Activated naive CD8-positive, alpha-beta T cell treated with anti-CD3 and anti-CD28 coated beads, Interleukin-2, amount 50 U/mL, for 24 hours (primary cell): ENCODE data around the gene VN1R2.
"Not testable (repeated sequence)": the region's sequence is repeated elsewhere in the genome, so short reads cannot be mapped to it uniquely, and the experiment has no call there.

Experiments used
- ATAC-seq: fragments of 150-1000 bp; cut with Tn5 transposase; one replicate; pipeline ENCODE4 v1.10.0; 2021
- DNase-seq: peaks from one replicate; pipeline ENCODE4 v3.0.0; 2021
- H3K27ac Mint-ChIP-seq: one replicate; pipeline ENCODE4 v1.8.0; 2021; ENCODE audit warnings: mild to moderate bottlenecking, mixed read lengths
- H3K27me3 Mint-ChIP-seq: one replicate; pipeline ENCODE4 v1.8.0; 2021; ENCODE audit warnings: mixed read lengths
- H3K36me3 Mint-ChIP-seq: one replicate; pipeline ENCODE4 v1.8.0; 2021; ENCODE audit warnings: low read depth, mixed read lengths
- H3K4me1 Mint-ChIP-seq: one replicate; pipeline ENCODE4 v1.8.0; 2021; ENCODE audit warnings: mixed read lengths
- H3K4me3 Mint-ChIP-seq: one replicate; pipeline ENCODE4 v1.8.0; 2021; ENCODE audit warnings: mild to moderate bottlenecking, moderate library complexity, mixed read lengths
- H3K9me3 Mint-ChIP-seq: one replicate; pipeline ENCODE4 v1.8.0; 2021; ENCODE audit warnings: mixed read lengths

Gene VN1R2, protein sequence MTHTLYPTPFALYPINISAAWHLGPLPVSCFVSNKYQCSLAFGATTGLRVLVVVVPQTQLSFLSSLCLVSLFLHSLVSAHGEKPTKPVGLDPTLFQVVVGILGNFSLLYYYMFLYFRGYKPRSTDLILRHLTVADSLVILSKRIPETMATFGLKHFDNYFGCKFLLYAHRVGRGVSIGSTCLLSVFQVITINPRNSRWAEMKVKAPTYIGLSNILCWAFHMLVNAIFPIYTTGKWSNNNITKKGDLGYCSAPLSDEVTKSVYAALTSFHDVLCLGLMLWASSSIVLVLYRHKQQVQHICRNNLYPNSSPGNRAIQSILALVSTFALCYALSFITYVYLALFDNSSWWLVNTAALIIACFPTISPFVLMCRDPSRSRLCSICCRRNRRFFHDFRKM

DNA sequence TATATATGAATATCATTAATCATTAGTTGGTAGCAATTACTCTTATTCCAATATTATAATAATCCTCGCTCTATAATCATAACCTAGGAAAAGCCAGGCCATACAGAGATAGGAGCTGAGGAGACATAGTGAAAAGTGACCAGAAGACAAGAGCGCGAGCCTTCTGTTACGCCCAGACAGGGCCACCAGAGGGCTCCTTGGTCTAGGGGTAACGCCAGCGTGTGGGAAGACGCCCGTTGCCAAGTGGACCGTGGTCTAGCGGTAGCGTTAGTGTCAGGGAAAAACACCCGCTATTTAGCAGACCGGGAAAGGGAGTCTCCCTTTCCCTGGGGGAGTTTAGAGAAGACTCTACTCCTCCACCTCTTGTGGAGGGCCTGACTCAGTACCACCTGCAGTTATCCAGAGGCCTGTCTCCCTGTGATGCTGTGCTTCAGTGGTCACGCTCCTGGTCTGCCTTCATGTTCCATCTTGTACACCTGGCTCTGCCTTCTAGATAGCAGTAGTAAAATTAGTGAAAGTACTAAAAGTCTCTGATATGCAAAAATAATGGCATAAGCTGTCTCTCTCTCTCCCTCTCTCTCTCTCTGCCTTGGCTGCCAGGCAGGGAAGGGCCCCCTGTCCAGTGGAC is at the start of gene VN1R2:
Gene VN1R2, plus strand, starts transcription at position 578 of the 628 bp plus-strand sequence. CDS start 84 bp downstream, outside the sequence.
- H3K27ac Mint-ChIP-seq, ATAC-seq, DNase-seq, H3K4me3 Mint-ChIP-seq, H3K27me3 Mint-ChIP-seq: not testable (repeated sequence)
- Mint-ChIP-seq H3K9me3 (peaks cover 54% of the 10 kb centered on the region), H3K36me3 (peaks cover 26% of the 10 kb centered on the region), H3K4me1 (peaks cover 14% of the 10 kb centered on the region)

GRCh38 chr19:53211554-53211953 is 46.5 kb upstream of the VN1R2 start:
- not testable (repeated sequence) for H3K27ac Mint-ChIP-seq, ATAC-seq, DNase-seq, H3K4me3 Mint-ChIP-seq, H3K27me3 Mint-ChIP-seq, H3K4me1 Mint-ChIP-seq
- peaks cover 73% of the 10 kb centered on the region for H3K9me3 Mint-ChIP-seq
- H3K36me3 Mint-ChIP-seq: peaks cover 84% of the 10 kb centered on the region

DNA sequence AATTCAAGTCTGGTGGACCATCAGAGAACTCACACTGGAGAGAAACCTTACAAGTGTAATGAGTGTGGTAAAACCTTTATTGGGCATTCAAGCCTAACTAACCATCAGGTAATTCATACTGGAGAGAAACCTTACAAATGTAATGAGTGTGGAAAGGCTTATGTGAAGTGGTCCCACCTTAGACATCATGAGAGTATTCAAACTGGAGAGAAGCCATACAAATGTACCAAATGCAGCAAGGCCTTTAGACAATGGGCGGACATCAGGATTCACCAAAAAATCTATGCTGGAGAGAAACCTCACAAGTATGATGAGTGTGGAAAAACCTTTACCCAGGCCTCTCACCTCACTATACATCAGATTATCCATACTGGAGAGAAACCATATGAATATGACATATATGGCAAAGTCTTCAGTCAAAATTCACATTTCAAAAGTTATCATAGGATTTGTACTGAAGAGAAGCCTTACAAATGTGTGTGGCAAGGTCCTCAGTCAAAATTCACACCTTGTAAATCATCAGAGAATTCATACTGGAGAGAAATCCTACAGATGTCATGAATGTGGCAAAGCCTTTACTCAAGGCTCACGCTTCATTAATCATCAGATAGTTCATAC is 45.3 kb upstream of the VN1R2 start:
- peaks cover 75% of the 10 kb centered on the region for H3K36me3 Mint-ChIP-seq
- no peak overlapping the region for H3K27ac Mint-ChIP-seq
- peaks cover 66% of the 10 kb centered on the region for H3K9me3 Mint-ChIP-seq
- H3K4me3 Mint-ChIP-seq: no peak overlapping the region
- H3K27me3 Mint-ChIP-seq: no peaks in the 10 kb centered on the region
- DNase-seq: no peak
- ATAC-seq: no peak
- H3K4me1 Mint-ChIP-seq: no peaks in the 10 kb centered on the region

DNA sequence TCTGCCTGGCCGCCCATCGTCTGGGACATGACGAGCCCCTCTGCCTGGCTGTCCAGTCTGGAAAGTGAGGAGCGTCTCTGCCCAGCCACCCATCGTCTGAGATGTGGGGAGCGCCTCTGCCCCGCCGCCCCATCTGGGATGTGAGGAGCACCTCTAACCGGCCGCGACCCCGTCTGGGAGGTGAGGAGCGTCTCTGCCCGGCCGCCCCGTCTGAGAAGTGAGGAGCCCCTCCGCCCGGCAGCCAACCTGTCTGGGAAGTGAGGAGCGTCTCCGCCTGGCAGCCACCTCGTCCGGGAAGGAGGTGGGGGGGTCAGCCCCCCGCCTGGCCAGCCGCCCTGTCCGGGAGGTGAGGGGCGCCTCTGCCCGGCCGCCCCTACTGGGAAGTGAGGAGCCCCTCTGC is 35.4 kb upstream of the VN1R2 start:
- not testable (repeated sequence) for H3K27me3 Mint-ChIP-seq, DNase-seq, H3K4me3 Mint-ChIP-seq, H3K4me1 Mint-ChIP-seq, H3K27ac Mint-ChIP-seq, ATAC-seq
- H3K9me3 Mint-ChIP-seq: peaks cover 57% of the 10 kb centered on the region
- peaks cover 25% of the 10 kb centered on the region for H3K36me3 Mint-ChIP-seq

DNA sequence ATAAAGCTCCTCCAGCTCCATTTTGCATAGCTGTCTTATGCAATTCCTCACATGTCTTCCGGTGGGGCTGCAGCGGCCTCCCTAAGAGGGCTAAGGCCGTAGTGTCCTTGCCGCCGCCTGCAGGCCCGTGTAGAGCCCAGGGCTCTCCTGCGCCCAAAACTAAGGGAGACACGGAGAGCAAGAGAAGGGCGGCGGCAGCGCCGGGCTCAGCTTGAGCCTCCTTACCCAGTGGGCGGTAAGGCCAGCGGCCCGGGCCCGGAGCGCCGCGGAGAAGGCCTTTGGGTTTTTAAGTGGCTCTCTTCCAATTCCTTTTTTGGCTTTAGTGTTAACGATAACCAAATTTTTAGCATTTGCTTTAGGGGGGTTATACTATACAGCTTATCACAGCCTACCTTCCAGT is 33.5 kb upstream of the VN1R2 start:
- H3K4me3 Mint-ChIP-seq: no peak overlapping the region
- H3K27ac Mint-ChIP-seq: no peak overlapping the region
- H3K27me3 Mint-ChIP-seq: no peaks in the 10 kb centered on the region
- peaks cover 53% of the 10 kb centered on the region for H3K9me3 Mint-ChIP-seq
- peaks cover 28% of the 10 kb centered on the region for H3K36me3 Mint-ChIP-seq
- H3K4me1 Mint-ChIP-seq: no peaks in the 10 kb centered on the region
- no peak for ATAC-seq
- no peak for DNase-seq

DNA sequence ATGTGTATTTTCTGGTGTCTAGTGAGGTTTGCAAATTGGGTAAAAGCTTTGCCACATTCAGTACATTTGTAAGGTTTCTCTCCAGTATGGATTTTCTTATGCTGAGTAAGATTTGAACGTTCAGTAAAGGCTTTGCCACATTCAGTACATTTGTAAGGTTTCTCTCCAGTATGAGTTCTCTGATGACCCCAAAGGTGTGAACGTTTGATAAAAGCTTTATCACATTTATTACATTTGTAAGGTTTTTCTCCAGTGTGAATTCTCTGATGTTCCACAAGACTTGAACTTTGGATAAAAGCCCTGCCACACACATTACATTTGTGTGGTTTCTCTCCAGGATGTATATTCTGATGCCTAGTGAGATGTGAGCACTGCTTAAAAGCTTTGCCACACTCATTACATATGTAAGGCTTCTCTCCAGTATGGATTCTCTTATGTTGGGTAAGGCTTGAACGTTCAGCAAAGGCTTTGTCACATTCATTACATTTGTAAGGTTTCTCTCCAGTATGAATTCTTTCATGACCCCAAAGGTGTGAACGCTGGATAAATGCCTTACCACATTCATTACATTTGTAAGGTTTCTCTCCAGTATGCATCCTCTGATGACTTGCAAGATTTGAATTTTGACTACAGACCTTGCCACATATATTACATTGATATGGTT is 20.8 kb upstream of the VN1R2 start:
- Mint-ChIP-seq H3K4me1 (no peaks in the 10 kb centered on the region), H3K27ac (no peak overlapping the region), H3K36me3 (peaks cover 65% of the 10 kb centered on the region), H3K9me3 (peaks cover 68% of the 10 kb centered on the region), H3K4me3 (no peak overlapping the region), H3K27me3 (no peaks in the 10 kb centered on the region)
- DNase-seq (no peak), ATAC-seq (no peak)

DNA sequence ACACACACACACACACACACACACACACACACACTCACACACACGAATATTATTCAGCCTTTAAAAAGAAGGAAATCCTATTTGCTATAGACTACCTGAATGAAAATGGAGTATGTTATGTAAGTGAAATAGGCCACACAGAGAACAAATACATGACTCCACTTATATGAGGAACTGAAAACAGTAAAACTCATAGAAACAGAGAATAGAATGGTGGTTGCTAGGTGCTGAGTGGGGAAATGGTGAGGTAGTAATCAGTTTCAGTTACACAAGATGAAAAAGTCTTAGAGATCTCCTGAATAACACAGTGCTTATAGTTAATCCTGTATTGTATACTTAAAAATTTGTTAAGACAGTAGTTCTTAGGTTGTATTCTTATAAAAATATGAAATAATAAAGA is 11.6 kb upstream of the VN1R2 start:
- Mint-ChIP-seq H3K27ac (no peak overlapping the region), H3K4me1 (no peaks in the 10 kb centered on the region), H3K36me3 (peaks cover 79% of the 10 kb centered on the region), H3K9me3 (peaks cover 75% of the 10 kb centered on the region), H3K4me3 (no peak overlapping the region), H3K27me3 (no peaks in the 10 kb centered on the region)
- ATAC-seq (no peak), DNase-seq (no peak)

DNA sequence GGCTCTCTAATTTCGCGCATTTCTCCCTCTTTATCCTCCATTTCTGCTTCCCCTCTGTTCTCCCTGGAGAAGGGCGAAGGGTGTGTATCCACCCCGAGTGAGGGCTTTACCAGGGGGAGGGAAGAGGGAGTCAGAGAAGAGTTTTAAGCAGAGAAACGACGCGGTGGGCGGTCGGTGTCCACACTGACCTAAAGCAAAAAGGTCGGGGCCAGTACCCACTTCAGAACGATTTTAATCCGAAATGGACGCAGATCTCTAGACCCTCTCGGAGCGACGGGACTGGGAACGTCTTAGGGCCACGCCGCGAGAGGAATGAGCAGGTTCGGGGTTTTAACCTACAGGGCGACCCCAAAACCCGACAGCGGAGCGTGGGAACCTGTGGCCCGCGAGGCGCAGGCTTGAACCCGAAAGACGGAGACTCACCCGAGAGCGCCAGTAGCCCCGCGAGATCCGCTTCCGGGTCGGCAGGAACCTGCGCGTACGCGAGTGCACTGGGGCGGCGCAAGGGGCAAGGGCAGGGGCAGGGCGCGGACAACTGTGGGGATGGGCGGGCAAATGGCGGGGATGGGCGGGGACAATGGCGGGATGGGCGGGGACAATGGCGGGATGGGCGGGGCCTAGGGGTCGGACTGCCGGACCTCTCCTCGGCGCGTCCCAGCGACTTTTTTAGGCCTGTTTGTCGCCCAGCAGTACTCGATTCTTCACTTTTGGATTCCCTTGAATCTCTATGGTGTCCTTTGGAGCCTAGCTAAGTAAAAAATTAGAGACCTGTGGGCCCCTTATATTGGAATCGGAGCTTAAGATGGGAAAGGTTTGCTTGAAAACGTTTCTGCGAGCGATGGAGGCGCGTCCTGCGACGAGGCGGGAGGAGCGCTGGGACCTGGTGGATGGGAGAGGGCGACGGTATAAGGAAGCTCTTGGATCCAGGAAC is 3.4 kb upstream of the VN1R2 start, which contains the start of gene ZNF677:
Gene ZNF677, minus strand, starts transcription at position 463 of the 931 bp plus-strand sequence. CDS start 3,323 bp downstream, outside the sequence.
- Mint-ChIP-seq H3K4me1 (peaks cover 14% of the 10 kb centered on the region), H3K9me3 (peaks cover 60% of the 10 kb centered on the region), H3K36me3 (peaks cover 48% of the 10 kb centered on the region), H3K27me3 (no peaks in the 10 kb centered on the region), H3K27ac (peak within 1 kb of the TSS; percentile 57), H3K4me3 (peak within 1 kb of the TSS; percentile 81)
- DNase-seq: peak; percentile 80
- peak; percentile 100 for ATAC-seq

GRCh38 chr19:53267623-53268022 is 9.5 kb downstream of the VN1R2 start, which contains the start of gene VN1R4:
TSS of gene VN1R4 (minus strand) at chr19:53267723. CDS start at chr19:53267665, 58 bp downstream.
- not testable (repeated sequence) for H3K27ac Mint-ChIP-seq, DNase-seq, H3K4me3 Mint-ChIP-seq, H3K4me1 Mint-ChIP-seq, H3K27me3 Mint-ChIP-seq, ATAC-seq
- peaks cover 55% of the 10 kb centered on the region for H3K9me3 Mint-ChIP-seq
- H3K36me3 Mint-ChIP-seq: peaks cover 12% of the 10 kb centered on the region

- DNase-seq, H3K4me3 Mint-ChIP-seq, ATAC-seq, H3K27ac Mint-ChIP-seq, H3K4me1 Mint-ChIP-seq, H3K27me3 Mint-ChIP-seq: not testable (repeated sequence)
- peaks cover 56% of the 10 kb centered on the region for H3K9me3 Mint-ChIP-seq
- H3K36me3 Mint-ChIP-seq: peaks cover 12% of the 10 kb centered on the region
Measured at GRCh38 chr19:53269861-53270260, 11.8 kb downstream of the VN1R2 start.

- DNase-seq: no peak
- no peaks in the 10 kb centered on the region for H3K27me3 Mint-ChIP-seq
- peaks cover 11% of the 10 kb centered on the region for H3K36me3 Mint-ChIP-seq
- H3K4me1 Mint-ChIP-seq: no peaks in the 10 kb centered on the region
- H3K27ac Mint-ChIP-seq: no peak overlapping the region
- peaks cover 50% of the 10 kb centered on the region for H3K9me3 Mint-ChIP-seq
- ATAC-seq: no peak
- H3K4me3 Mint-ChIP-seq: no peak overlapping the region
Measured at GRCh38 chr19:53272044-53272443, 14.0 kb downstream of the VN1R2 start.

DNA sequence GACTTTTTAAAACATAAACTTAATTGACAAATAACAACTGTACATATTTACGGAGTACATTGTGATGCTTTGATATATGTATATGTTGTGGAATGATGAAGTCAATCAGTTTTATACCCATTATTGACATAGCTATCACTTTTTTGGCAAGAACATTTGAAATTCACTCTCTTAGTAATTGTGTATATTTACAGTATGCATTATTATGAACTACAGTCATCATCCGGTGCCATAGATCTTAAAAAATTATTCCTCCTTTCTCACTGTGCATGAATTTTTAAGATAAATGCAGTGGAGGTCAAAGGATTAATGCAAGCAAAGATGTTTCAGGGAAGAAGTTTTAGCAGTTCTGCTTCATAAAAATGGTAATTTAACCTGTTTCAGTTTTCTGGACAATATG is 17.4 kb downstream of the VN1R2 start:
- Mint-ChIP-seq H3K27ac (no peak overlapping the region), H3K9me3 (peaks cover 52% of the 10 kb centered on the region), H3K4me3 (no peak overlapping the region), H3K36me3 (peaks cover 6% of the 10 kb centered on the region), H3K4me1 (no peaks in the 10 kb centered on the region), H3K27me3 (no peaks in the 10 kb centered on the region)
- no peak for ATAC-seq
- DNase-seq: no peak

DNA sequence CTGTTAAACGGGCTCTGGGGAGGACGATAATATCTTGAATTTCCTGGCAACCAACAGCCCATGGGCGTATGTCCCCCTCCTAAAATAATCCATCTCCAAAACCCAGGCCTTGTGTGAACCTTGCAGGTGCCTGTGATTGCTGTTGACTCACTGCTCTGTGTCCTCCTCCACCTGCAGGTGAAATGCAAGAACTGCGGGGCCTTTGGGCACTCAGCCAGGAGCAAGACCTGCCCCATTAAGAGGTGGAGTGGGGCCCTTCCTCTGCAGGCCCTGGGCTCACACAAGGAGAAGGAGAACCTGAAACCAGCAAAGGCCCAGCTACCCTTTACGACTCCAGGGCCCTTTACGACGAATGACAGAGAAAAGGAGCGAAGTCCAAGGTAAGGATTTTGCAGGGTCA is 23.9 kb downstream of the VN1R2 start:
- H3K9me3 Mint-ChIP-seq: peaks cover 23% of the 10 kb centered on the region
- not testable (repeated sequence) for H3K27me3 Mint-ChIP-seq, H3K4me3 Mint-ChIP-seq, ATAC-seq, H3K4me1 Mint-ChIP-seq, H3K36me3 Mint-ChIP-seq, H3K27ac Mint-ChIP-seq
- DNase-seq: peak; percentile 10
